SK-N-SH treated with all-trans-retinoic acid at 6 μM for 48 hours (cell line): Measurements from ENCODE around the gene TESPA1.

Experiments
- ARNTL ChIP-seq: fragments of 450-650 bp; formaldehyde crosslinking; IDR thresholded peaks from 2 replicates; pipeline ENCODE4 v1.5.0; 2020; ENCODE audit warnings: low read depth, mild to moderate bottlenecking, moderate library complexity, borderline replicate concordance
- BACH2 ChIP-seq: fragments of 250-450 bp; sonication (Bioruptor Pico); IDR thresholded peaks from 2 replicates; pipeline ENCODE4 v1.9.0; 2021; ENCODE audit warnings: mild to moderate bottlenecking, borderline replicate concordance
- CSDC2 ChIP-seq: fragments of 250-450 bp; sonication (Bioruptor Pico); IDR thresholded peaks from 2 replicates; pipeline ENCODE4 v1.5.0; 2020; ENCODE audit warnings: mild to moderate bottlenecking, moderate library complexity
- GLIS3 ChIP-seq: fragments of 250-450 bp; sonication (Bioruptor Pico); IDR thresholded peaks from 2 replicates; pipeline ENCODE4 v1.5.0; 2020; ENCODE audit warnings: mild to moderate bottlenecking, moderate library complexity
- ISL1 ChIP-seq: fragments of 250-450 bp; sonication (Bioruptor Pico); IDR thresholded peaks from 2 replicates; pipeline ENCODE4 v2.1.2; 2022; ENCODE audit warnings: mild to moderate bottlenecking, moderate library complexity
- PATZ1 ChIP-seq: fragments of 250-450 bp; sonication (Bioruptor Pico); IDR thresholded peaks from 2 replicates; pipeline ENCODE4 v1.8.0; 2020; ENCODE audit warnings: mild to moderate bottlenecking, moderate library complexity, borderline replicate concordance
- PPARA ChIP-seq: fragments of 250-450 bp; sonication (Bioruptor Pico); IDR thresholded peaks from 2 replicates; pipeline ENCODE4 v1.5.0; 2020; ENCODE audit warnings: mild to moderate bottlenecking, borderline replicate concordance
- RARB ChIP-seq: fragments of 250-450 bp; sonication (Bioruptor Pico); IDR thresholded peaks from 2 replicates; pipeline ENCODE4 v1.8.0; 2021; ENCODE audit warnings: mild to moderate bottlenecking, moderate library complexity
- SNAI2 ChIP-seq: fragments of 250-450 bp; sonication (Bioruptor Pico); IDR thresholded peaks from 2 replicates; pipeline ENCODE4 v1.5.0; 2020; ENCODE audit warnings: mild to moderate bottlenecking, moderate library complexity
- TSHZ2 ChIP-seq: fragments of 250-450 bp; sonication (Bioruptor Pico); IDR thresholded peaks from 2 replicates; pipeline ENCODE4 v1.5.0; 2020; ENCODE audit warnings: mild to moderate bottlenecking, moderate library complexity
- ZFP3 ChIP-seq: fragments of 250-450 bp; sonication (Bioruptor Pico); IDR thresholded peaks from 2 replicates; pipeline ENCODE4 v1.5.0; 2020; ENCODE audit warnings: mild to moderate bottlenecking, moderate library complexity
- ZFP30 ChIP-seq: fragments of 450-650 bp; formaldehyde crosslinking; IDR thresholded peaks from 2 replicates; pipeline ENCODE4 v1.5.0; 2022; ENCODE audit warnings: mild to moderate bottlenecking, moderate library complexity

- no peak for TF ChIP-seq ARNTL (CRISPR knock-in tag)
- TF ChIP-seq GLIS3 (CRISPR knock-in tag), result no peak
- TF ChIP-seq PATZ1 (CRISPR knock-in tag), result no peak
- TF ChIP-seq ZFP30, result no peak
- no peak for TF ChIP-seq TSHZ2 (CRISPR knock-in tag)
- TF ChIP-seq RARB, result no peak
- TF ChIP-seq PPARA, result no peak
- no peak for TF ChIP-seq BACH2
- TF ChIP-seq ISL1 (CRISPR knock-in tag), result no peak
- TF ChIP-seq ZFP3 (CRISPR knock-in tag), result no peak
- TF ChIP-seq SNAI2 (CRISPR knock-in tag), result no peak
- TF ChIP-seq CSDC2 (CRISPR knock-in tag), result no peak
These were observed 24.5 kb upstream of the TESPA1 start for GRCh38 chr12:55008944-55009585.
